Measurements from ENCODE around the gene LMLN. TPM values are rescaled to one million over a fixed set of nuclear protein-coding genes. Genes with fewer than 3 reads are reported as not detected.

Gene LMLN
- total and polyA plus RNA-seq, 2 of the 13 experiments (the other 11 are each of a cell fraction or from before 2014, with no cell fraction given) = 1.2 to 1.8 TPM

GRCh38 chr3:198061119-198062067 lies 101.4 kb downstream of the LMLN start (continued):
- TF ChIP-seq PRDM4 (CRISPR knock-in tag; IDR thresholded peaks at IDR 0.05; ENCODE audit: borderline replicate concordance) = no peak
- no peak for TF ChIP-seq ETV6 (CRISPR knock-in tag; conservative IDR thresholded peaks at IDR 0.05)
- no peak for TF ChIP-seq SP140L (CRISPR knock-in tag; IDR thresholded peaks at IDR 0.05; ENCODE audit: borderline replicate concordance)
- TF ChIP-seq FIP1L1 (IDR thresholded peaks at IDR 0.05; ENCODE audit: borderline replicate concordance, insufficient read depth, low read depth, low read length) = no peak
- no peak for TF ChIP-seq ZBTB43 (CRISPR knock-in tag; conservative IDR thresholded peaks at IDR 0.05)
- no peak for TF ChIP-seq POLR2G (IDR thresholded peaks at IDR 0.05; ENCODE audit: low read depth, low read length)
- TF ChIP-seq, protein P1, sequence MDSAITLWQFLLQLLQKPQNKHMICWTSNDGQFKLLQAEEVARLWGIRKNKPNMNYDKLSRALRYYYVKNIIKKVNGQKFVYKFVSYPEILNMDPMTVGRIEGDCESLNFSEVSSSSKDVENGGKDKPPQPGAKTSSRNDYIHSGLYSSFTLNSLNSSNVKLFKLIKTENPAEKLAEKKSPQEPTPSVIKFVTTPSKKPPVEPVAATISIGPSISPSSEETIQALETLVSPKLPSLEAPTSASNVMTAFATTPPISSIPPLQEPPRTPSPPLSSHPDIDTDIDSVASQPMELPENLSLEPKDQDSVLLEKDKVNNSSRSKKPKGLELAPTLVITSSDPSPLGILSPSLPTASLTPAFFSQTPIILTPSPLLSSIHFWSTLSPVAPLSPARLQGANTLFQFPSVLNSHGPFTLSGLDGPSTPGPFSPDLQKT (CRISPR knock-in tag; IDR thresholded peaks at IDR 0.05; ENCODE audit: borderline replicate concordance) = no peak
- TF ChIP-seq ZNF160 (CRISPR knock-in tag; IDR thresholded peaks at IDR 0.05) = no peak

Data from HepG2 (cell line).